Measurements from ENCODE around the gene USP7. TPM values are rescaled to one million over a fixed set of nuclear protein-coding genes. Genes with fewer than 3 reads are reported as not detected.

Gene USP7
- total RNA-seq, 1 donor from 2014 or later: 66.9 TPM

- peaks cover 2% of the 10 kb centered on the region for H3K36me3 ChIP-seq (ENCODE audit: control insufficient read depth, insufficient read depth, low read length)
- DNase-seq (ENCODE audit: low read depth): no peak
- no peak overlapping the region for H3K4me3 ChIP-seq (ENCODE audit: low read depth, low read length)
- no peaks in the 10 kb centered on the region for H3K27me3 ChIP-seq (ENCODE audit: control insufficient read depth, insufficient read depth, low read length)
- TF ChIP-seq CTCF (IDR thresholded peaks at IDR 0.05; ENCODE audit: insufficient read depth, low read length, poor library complexity, severe bottlenecking): no peak
Observed at GRCh38 chr16:8848939-8849391, 114.7 kb downstream of the USP7 start.

DNA sequence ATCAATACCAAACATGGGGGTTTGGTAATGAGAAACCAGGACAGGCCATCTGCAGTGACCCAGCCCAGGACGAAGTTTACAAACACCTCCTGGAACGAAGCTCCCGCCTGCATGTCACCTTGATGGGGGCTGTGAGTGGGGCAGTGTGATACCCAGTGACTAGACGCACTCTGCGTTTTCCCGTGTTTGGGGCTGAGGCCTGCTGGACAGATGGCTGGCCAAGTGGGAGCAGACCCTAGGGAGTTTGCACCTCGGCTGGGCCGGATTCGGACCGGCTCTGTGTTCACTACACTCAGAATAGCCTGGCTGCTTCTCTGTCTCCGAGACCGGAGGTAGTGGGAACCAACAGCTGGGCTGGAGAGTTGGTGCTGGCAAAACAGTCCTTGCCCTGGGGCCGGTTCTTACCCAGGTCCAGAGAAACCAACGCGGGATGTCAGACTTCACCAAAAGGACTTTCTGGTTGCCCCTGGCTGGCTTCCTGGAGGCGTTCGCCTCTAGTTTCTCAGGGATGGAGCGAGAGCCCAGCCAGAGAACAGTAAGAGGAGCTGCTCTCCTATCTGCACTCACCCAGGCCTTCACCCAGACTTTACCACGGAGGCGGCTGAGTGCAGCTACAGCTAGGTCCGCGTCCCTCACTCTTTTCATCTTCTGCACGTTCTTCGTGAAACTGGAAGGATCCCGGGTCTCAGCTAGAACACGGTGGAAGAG is 115.3 kb downstream of the USP7 start:
- Histone ChIP-seq H3K36me3 (ENCODE audit: control insufficient read depth, insufficient read depth, low read length) (peaks cover 2% of the 10 kb centered on the region), H3K4me3 (ENCODE audit: low read depth, low read length) (no peak overlapping the region), H3K27me3 (ENCODE audit: control insufficient read depth, insufficient read depth, low read length) (no peaks in the 10 kb centered on the region)
- DNase-seq (ENCODE audit: low read depth): no peak
- no peak for TF ChIP-seq CTCF (IDR thresholded peaks at IDR 0.05; ENCODE audit: insufficient read depth, low read length, poor library complexity, severe bottlenecking)

GRCh38 chr16:8847623-8848022 is 116.1 kb downstream of the USP7 start:
- DNase-seq (ENCODE audit: low read depth): no peak
- no peak for TF ChIP-seq CTCF (IDR thresholded peaks at IDR 0.05; ENCODE audit: insufficient read depth, low read length, poor library complexity, severe bottlenecking)
- no peak overlapping the region for H3K4me3 ChIP-seq (ENCODE audit: low read depth, low read length)
- H3K36me3 ChIP-seq (ENCODE audit: control insufficient read depth, insufficient read depth, low read length): peaks cover 2% of the 10 kb centered on the region
- no peaks in the 10 kb centered on the region for H3K27me3 ChIP-seq (ENCODE audit: control insufficient read depth, insufficient read depth, low read length)

DNA sequence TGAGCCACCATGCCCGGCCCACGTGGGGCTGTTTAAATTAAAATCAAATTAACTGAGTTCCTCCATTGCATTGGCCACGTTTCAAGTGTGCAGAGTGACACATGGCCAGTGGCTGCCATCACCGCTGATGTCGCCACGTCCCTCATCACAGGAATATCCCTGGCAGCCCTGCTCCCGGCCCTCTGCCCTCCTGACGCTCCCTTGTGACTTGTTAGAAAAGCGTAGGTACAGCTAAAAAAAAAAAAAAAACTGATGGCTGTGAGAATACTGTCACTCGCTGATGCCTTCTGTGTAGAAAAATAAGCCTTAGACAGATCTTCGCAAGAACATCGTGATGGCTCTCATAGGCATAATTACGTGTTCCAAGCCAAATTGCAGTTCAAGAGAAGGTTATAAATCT is 116.6 kb downstream of the USP7 start:
- Histone ChIP-seq H3K4me3 (ENCODE audit: low read depth, low read length) (no peak overlapping the region), H3K27me3 (ENCODE audit: control insufficient read depth, insufficient read depth, low read length) (no peaks in the 10 kb centered on the region), H3K36me3 (ENCODE audit: control insufficient read depth, insufficient read depth, low read length) (peaks cover 2% of the 10 kb centered on the region)
- no peak for TF ChIP-seq CTCF (IDR thresholded peaks at IDR 0.05; ENCODE audit: insufficient read depth, low read length, poor library complexity, severe bottlenecking)
- DNase-seq (ENCODE audit: low read depth): no peak

- no peak overlapping the region for H3K4me3 ChIP-seq (ENCODE audit: low read depth, low read length)
- DNase-seq (ENCODE audit: low read depth): no peak
- no peaks in the 10 kb centered on the region for H3K36me3 ChIP-seq (ENCODE audit: control insufficient read depth, insufficient read depth, low read length)
- no peaks in the 10 kb centered on the region for H3K27me3 ChIP-seq (ENCODE audit: control insufficient read depth, insufficient read depth, low read length)
- no peak for TF ChIP-seq CTCF (IDR thresholded peaks at IDR 0.05; ENCODE audit: insufficient read depth, low read length, poor library complexity, severe bottlenecking)
Observed at GRCh38 chr16:8846401-8846932, 117.2 kb downstream of the USP7 start.
